Ishikawa (cell line): ENCODE results near the gene SOBP.

ENCODE experiments used
- CREB1 ChIP-seq: IDR thresholded peaks from 2 replicates; pipeline ENCODE4 v1.6.1; 2012; ENCODE audit warnings: low read depth
- EP300 ChIP-seq: IDR thresholded peaks from 2 replicates; pipeline ENCODE4 v1.6.1; 2012; ENCODE audit warnings: borderline replicate concordance
- TAF1 ChIP-seq: IDR thresholded peaks from 2 replicates; pipeline ENCODE4 v1.6.1; 2012; ENCODE audit warnings: low read depth, mild to moderate bottlenecking

DNA sequence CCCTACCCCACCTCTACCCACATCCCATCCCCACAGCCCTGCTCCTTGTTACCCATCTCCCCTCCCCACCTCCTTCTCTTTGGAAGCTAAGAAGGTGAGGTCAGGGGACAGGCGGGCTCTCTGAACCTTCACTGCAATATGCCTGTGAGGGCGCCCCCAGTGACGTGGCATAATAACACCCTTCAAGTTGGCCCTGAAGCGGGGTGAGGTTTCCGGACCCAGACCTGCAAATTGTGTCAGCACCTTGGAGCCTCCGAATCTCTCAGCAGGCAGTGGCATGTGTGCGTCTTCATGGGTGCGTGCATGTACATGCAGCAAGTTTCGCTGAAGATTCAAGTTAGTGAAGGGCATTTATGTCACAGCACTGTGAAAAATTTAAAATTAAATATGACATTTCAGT, 114.6 kb downstream of the SOBP start:
- TF ChIP-seq EP300: no peak
- TF ChIP-seq TAF1: no peak
- no peak for TF ChIP-seq CREB1
